ENCODE results near the gene WBP1L. TPM values are rescaled to one million over a fixed set of nuclear protein-coding genes. Genes with fewer than 3 reads are reported as not detected.
A peak's percentile ranks its signal among the peaks of the same experiment; 100 is the strongest.

WBP1L gene
- total RNA-seq, 1 donor from 2014 or later, result 44.5 TPM

- H3K4me3 ChIP-seq, result no peak overlapping the region
- peak overlapping the region; percentile 31 for H3K27ac ChIP-seq
- intact Hi-C loops (cut with DNase I), result no loop called here
- ATAC-seq (no peak), DNase-seq (no peak)
- H3K27me3 ChIP-seq (ENCODE audit: low read depth), result no peaks in the 10 kb centered on the region
- no peaks in the 10 kb centered on the region for H3K9me3 ChIP-seq
- H3K4me1 ChIP-seq, result peaks cover 79% of the 10 kb centered on the region
- no peak for TF ChIP-seq CTCF (IDR thresholded peaks at IDR 0.05)
- peaks cover 4% of the 10 kb centered on the region for H3K36me3 ChIP-seq
Observed at GRCh38 chr10:102762401-102763015, 18.8 kb downstream of the WBP1L start.

GRCh38 chr10:102763037-102763607 is 19.4 kb downstream of the WBP1L start:
- intact Hi-C loops (cut with DNase I), result no loop called here
- H3K9me3 ChIP-seq, result no peaks in the 10 kb centered on the region
- no peak for TF ChIP-seq CTCF (IDR thresholded peaks at IDR 0.05)
- H3K27ac ChIP-seq, result peak overlapping the region; percentile 31
- H3K4me1 ChIP-seq, result peaks cover 78% of the 10 kb centered on the region
- no peaks in the 10 kb centered on the region for H3K27me3 ChIP-seq (ENCODE audit: low read depth)
- DNase-seq (no peak), ATAC-seq (no peak)
- no peak overlapping the region for H3K4me3 ChIP-seq
- peaks cover 4% of the 10 kb centered on the region for H3K36me3 ChIP-seq

- Histone ChIP-seq H3K36me3 (peaks cover 4% of the 10 kb centered on the region), H3K4me1 (peaks cover 67% of the 10 kb centered on the region), H3K27ac (peak overlapping the region; percentile 38), H3K4me3 (no peak overlapping the region), H3K9me3 (no peaks in the 10 kb centered on the region), H3K27me3 (ENCODE audit: low read depth) (no peaks in the 10 kb centered on the region)
- TF ChIP-seq CTCF (IDR thresholded peaks at IDR 0.05), result no peak
- no peak for DNase-seq
- intact Hi-C loops (cut with DNase I), result no loop called here
- ATAC-seq, result peak in 1 of 2 donors; percentile 8
Observed at GRCh38 chr10:102764470-102765161, 20.9 kb downstream of the WBP1L start.

- Histone ChIP-seq H3K27me3 (ENCODE audit: low read depth) (no peaks in the 10 kb centered on the region), H3K27ac (no peak overlapping the region), H3K4me1 (peaks cover 67% of the 10 kb centered on the region), H3K9me3 (no peaks in the 10 kb centered on the region), H3K4me3 (no peak overlapping the region), H3K36me3 (peaks cover 4% of the 10 kb centered on the region)
- no peak for TF ChIP-seq CTCF (IDR thresholded peaks at IDR 0.05)
- no peak for ATAC-seq
- intact Hi-C loops (cut with DNase I), result no loop called here
- no peak for DNase-seq
Observed at GRCh38 chr10:102765336-102765735, 21.6 kb downstream of the WBP1L start.

GRCh38 chr10:102767428-102768160 is 23.8 kb downstream of the WBP1L start:
- Histone ChIP-seq H3K27me3 (ENCODE audit: low read depth) (no peaks in the 10 kb centered on the region), H3K27ac (no peak overlapping the region), H3K4me1 (peaks cover 61% of the 10 kb centered on the region), H3K36me3 (peaks cover 4% of the 10 kb centered on the region), H3K9me3 (no peaks in the 10 kb centered on the region), H3K4me3 (no peak overlapping the region)
- TF ChIP-seq CTCF (IDR thresholded peaks at IDR 0.05), result no peak
- DNase-seq (no peak), ATAC-seq (no peak)
- intact Hi-C loops (cut with DNase I), result no loop called here

Measured in lower lobe of right lung (tissue), 2 donors.